HPDE6-E6E7 (cell line): ENCODE measurements around the gene RAP1GAP2.
"Not testable (repeated sequence)": the region's sequence is repeated elsewhere in the genome, so short reads cannot be mapped to it uniquely, and the experiment has no call there.

Source experiments
- DNase-seq: peaks from one replicate; pipeline ENCODE4 v3.0.0; 2011; ENCODE audit warnings: missing footprints; ENCODE audit errors: extremely low spot score

The RAP1GAP2 gene

DNA sequence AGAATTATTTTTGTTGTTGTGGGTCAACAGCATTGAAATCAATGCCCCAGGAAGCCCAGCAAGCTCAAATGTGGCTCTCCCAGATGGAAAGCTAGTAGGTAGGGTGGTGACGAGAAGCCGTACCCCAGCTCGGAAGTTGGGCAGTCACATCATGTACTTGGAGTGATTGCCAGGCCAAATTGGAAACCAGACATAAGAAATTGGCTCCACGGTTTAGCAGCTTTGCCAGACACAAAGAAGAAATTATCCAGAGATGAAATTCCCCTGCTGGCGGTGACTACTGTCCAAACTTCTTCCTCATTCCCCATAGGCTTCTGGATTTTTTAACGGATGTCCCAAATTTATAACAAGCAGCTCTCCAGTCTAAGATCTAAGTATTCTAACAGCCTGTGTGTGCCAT, 171.3 kb downstream of the RAP1GAP2 start:
- DNase-seq: no peak

DNA sequence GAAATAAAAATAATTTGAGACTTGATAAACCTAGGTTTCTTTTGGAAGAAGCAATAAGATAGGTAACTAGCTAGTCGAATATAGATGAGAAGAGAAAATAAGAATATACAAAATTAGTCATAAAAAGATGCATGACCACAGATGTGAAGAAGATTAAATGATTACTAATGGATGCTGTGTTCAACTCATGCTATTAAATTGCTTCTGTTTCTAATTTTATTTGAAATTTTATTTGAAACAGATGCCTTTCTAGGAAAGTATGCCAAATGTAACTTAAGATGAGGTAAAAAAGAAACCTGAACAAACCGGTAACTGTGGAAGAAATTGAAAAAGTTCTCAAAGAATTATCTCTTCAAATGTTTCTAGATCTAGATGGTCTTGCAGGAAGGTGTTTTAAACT, 175.6 kb downstream of the RAP1GAP2 start:
- DNase-seq: no peak

DNA sequence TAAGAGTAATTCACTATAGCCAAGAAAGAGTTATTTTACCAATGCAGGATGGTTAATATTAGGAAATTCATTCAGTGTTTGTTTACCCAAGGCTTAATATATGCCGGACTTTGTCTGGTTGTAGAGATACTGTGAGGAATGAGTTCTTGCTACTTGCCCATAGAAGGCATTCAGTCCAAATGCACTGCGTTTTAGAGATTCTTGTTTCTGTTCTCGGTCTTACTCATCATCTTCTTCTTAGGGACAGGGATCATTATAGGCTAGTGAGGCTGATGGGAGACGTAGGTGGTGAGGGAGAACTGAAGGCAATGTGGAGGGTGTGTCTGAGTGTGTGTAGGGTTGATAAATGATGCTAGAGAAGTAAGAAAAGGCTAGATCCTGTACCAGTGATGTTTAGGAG, 176.5 kb downstream of the RAP1GAP2 start:
- DNase-seq: no peak

DNA sequence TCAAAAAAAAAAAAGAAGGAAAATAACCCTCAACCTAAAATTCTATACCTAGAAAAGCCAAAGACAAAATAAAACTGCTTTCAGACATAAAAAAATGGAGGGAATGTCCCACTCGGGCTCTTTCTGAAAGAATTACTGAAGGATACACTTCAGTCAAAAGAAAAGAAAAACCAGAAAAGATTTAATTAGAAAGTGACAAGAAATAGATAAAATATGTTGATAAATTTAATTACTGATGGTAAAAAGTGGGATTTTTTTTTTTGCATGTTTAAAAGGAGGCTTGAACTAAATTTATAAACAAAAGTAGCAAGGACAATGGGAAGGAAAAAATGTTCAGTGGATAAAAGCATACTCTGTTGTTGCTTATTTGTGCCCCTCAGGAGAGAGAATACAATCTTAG, 178.1 kb downstream of the RAP1GAP2 start:
- DNase-seq: no peak

DNA sequence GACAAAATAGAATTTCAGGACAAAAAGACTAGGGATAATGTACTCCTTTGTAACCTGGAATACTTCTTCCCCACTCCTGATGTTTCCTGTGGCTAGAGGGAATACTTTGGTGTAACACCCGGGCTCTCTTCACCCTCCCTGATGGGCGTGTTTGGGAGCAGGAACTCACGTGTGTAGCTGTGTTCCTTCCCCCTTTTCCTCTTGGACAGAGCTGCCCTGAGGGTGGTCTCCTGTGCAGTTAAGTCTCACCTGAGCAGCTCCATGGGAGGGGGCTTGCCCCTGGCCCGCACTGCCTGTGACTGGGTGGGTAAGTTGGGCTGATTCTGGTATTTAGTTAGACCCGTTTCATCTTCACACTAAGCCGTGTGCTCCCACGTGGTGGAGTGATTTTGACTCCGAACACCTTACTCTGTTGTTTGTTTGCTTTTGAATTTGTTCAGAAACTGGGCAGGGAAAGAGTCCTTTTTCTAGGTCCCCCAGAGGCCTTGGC, 179.3 kb downstream of the RAP1GAP2 start:
- DNase-seq: peak; percentile 53

DNA sequence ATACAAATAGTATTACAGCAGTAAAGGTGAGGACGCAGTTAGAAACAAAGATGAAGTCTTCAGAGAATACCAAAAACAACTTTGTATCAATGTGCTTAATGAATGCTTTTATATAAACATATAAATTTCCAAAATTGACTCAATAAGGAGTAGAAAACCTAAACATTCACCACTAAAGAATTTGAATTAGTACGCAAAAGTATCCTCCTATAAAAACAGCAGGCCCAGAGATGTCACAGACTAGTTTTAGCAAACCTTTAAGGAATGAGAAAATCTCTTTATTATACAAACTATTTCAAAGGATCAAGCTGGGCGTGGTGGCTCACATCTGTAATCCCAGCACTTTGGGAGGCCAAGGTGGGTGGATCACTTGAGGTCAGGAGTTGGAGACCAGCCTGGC, 180.9 kb downstream of the RAP1GAP2 start:
- no peak for DNase-seq

DNA sequence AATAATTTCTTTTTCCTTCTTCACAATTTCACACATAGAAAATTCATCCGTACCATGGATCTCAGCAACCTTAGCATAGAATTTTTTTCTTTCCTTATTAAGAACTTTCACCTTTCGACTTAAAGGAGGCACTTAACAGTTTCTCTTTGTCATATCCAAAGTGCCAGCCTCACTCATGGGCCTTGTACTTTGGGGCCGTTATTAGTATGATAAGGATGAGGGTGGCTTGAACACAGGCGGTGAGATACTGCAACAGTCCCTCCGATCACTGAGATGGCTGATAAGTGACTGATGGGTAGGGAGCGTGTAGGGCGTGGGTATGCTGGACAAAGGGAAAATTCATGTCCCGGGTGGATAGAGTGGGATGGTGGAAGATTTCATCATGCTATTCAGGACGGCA, 181.9 kb downstream of the RAP1GAP2 start:
- no peak for DNase-seq

DNA sequence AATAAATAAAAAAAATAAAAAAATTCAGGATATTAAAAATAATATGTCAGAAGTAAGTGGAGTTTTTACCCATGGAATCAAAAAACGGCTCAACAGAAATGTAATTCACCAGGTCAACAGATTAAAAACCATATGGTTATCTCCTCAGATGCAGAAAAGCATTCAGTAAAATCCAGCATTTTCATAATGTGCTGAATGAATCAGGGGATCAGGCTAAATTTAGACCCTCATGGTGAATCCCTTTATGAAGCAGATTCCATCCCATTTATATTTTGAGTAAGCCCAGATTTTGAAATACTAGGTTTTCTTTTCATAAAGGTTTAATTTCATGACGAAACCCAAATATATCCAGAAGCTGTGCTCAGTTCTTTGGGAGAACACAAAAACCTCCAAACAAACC, 182.8 kb downstream of the RAP1GAP2 start:
- DNase-seq: no peak

DNA sequence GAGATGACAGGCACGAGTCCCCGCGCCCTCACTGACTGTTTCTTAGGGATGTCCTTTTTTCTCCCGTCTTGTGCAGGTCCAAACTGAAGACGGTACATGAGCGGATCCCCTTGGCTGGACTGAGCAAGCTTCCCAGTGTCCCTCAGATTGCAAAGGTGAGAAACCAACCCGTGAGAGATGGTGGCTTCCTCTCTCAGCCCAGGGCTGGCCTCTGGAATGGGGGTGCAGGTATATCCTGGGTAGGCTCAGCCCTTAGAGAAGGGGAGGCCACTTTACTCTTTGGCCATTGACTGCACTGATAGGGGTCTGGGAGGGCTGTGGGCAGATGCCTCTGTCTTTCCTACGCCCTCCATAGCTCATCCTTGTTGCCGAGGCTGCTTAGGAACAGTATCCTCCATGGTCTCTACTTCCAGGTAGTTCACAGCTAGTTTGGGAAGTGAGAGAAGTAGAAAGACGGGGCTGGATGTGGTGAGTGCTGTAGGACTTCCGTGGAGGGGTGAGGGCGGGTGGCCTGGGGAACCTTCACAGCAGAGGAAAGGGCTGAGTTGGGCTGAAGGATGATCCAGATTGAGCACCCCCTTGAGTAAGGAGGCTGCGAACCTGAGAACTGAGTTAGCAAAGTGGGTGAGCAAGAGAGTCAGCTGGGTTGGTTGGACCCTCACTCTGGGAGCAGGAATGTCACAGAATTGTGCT, 184.1 kb downstream of the RAP1GAP2 start:
- no peak for DNase-seq

DNA sequence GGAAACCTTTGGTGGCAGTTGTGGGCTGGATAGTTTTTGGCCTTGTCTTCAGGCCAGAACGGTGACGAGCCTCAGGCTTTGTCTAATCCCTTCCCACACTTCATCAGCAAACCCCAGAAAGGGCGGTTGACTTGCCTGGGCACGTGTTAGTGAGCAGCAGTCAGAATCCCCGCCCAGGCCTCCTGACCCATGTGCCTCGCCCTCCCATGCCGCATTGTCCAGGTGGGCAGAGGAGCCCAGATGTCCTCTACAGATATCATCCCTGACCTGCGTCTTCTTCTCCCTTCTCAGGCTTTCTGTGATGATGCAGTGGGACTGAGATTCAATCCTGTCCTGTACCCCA, 184.6 kb downstream of the RAP1GAP2 start:
- DNase-seq: no peak

DNA sequence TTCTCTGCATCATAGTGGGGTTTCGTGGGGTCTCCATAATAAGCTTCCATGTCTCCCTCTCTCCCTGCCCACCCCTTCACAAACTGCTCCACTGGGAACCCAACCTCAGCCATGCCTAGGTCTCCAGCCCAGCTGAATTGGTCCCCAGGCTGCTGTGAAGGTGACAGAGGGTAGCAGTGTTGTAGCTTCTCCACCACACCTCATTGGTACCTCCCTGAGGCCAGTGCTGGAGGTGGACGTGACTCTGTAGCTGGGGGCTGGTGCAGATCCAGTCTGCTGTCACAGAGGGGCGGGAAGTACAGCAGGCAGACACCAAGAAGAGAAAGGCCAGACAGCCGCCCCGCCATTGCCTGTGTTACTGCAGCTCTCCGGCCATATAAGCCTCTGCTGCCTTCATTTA, 185.1 kb downstream of the RAP1GAP2 start:
- no peak for DNase-seq

DNA sequence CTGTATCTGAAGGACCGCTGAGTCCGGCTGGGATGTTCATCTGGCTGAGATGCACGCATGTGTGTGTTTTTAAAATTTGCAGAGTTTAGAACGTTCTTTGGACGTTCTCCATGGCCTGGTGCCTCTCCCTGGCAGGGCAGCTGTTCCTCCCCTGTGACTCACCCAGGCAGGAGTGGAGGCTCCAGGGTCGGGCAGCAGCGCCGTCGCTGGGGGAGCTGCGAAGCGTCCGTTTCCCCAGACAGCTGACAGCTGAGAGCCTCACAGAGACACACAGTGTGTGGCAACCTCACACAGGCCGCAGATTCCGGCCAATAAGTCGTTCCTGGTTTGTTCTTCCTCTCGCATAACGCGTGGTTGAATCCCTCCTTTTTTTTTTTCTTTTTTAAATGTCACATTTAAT, 186.6 kb downstream of the RAP1GAP2 start:
- DNase-seq: peak; percentile 60

DNA sequence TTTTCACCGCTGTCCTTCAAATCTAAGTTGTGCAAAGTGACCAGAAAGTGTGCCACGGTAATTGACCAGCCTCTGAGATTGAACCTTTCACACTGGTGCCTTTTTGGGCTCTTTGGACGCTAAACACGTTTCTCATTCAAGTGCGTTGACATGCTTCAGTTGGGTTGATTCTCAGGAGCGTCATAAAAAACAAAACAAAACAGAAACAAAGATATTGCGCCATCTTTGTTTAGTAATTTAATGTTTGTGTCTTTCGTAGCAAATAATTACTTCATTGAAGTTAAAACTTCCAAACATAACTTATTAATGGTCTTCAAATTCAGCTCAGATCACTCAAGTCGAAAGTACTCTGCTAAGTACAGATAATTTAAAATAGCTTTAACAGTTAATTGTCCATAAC, 187.0 kb downstream of the RAP1GAP2 start:
- no peak for DNase-seq

DNA sequence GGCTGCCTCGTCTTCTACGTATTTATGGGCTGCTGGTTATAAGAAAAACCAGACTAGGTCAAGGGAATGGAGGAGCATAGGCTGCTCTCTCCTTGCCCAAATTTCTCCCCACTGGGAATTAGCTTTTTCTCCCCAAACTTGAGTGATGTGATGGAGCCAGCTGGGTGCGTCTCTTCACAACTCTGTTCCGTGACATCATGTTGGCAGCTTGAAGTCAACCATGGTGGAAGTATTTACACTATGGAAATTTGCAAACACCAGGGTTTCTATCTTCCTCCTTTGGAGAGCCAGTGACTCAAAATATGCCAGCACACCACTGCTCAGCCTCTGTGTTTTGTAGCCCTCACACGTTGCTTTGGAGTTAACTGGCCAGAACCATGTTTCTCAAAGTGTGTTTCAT, 189.1 kb downstream of the RAP1GAP2 start:
- DNase-seq: no peak

DNA sequence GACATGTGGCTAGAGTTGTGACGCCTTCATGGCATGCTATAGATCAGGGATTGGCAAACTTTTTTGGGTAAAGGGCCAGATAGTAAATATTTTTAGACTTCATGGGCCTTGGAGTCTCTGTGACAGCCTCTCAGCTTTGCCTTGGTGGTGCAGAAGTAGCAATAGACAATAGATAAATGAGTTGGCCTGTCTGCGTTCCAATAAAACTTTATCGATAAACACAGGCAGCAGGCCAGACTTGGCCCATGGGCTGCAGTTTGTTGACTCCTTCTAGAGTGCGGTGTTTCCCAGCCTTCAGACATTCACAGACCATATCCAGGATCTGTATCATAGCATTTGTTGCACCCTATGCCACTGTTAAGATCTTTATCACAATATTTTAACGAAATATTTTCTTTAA, 190.7 kb downstream of the RAP1GAP2 start:
- no peak for DNase-seq

DNA sequence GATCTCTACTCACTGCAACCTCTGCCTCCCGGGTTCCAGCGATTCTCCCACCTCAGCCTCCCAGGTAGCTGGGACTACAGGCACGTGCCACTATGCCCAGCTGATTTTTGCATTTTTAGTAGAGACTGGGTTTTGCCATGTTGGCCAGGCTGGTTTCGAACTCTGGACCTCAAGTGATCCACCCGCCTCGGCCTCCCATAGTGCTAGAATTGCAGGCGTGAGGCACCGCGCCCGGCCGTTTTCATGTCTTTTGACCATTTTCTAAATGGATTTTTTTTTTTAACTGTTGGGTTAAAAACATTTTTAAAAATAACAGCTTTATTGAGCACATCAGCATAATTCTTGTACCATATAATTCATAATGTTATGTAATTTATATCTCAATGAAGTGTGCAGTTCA, 193.2 kb downstream of the RAP1GAP2 start:
- not testable (repeated sequence) for DNase-seq

DNA sequence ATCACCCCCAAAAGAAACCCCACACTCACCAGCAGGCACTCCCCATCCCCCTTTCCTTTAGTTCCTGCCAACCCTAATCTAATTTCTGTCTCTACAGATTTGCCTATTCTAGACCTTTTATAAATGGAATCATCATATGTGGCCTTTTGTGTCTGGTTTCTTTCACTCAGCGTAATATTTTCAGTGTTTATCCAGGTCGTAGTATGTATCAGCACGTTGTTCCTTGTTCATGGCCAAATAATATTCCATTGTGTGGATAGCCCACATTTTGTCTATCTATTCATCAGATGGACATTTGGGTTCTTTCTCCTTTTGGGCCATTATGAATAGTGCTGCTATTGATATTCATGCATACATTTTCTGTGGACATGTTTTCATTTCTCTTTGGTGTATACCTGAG, 193.6 kb downstream of the RAP1GAP2 start:
- no peak for DNase-seq

DNA sequence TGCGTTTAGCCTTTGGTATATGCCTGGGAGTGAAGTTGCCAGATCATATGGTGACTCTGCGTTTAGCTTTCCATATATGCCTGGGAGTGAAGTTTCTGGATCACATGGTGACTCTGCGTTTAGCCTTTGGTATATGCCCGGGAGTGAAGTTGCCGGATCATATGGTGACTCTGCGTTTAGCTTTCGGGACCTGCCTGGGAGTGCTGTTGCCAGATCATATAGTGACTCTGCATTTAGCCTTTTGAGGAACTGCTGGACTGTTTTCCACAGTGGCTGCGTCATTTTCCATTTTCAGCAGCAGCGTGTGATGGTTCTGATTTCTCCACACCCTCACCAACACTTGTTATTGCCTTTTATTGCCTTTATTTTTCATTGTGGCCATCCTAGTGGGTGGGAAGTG, 194.2 kb downstream of the RAP1GAP2 start:
- DNase-seq: no peak

DNA sequence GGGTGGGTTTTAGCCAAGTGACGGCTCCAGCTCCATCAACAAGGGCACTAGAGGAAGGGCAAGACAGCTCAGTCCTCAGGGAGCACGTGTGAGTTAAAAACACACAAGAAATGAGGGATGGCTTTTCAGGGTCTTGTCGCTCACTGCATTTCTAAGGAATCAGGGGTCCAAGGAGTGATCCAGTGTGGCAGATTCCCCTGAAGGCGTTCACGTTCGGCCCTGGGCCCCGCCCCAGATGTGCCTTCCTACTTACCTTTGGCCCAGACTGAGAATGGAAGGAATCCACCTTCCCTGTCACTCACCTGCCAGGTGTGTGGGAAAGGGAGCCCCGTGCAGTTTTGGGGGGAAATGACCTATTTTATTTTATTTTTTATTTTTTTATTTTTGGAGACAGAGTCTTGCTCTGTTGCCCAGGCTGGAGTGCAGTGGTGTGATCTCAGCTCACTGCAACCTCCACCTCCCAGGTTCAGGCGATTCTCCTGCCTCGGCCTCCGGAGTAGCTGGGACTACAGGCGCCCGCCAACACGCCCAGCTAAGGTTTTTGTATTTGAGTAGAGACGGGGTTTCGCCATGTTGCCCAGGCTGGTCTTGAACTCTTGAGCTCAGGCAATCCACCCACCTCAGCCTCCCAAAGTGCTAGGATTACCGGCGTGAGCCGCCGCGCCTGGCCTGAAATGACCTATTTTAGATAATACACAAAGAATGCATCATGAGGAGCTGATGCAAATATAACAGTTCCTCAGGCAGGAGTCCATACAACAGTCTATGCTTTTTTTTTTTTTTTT, 195.3 kb downstream of the RAP1GAP2 start:
- not testable (repeated sequence) for DNase-seq

DNA sequence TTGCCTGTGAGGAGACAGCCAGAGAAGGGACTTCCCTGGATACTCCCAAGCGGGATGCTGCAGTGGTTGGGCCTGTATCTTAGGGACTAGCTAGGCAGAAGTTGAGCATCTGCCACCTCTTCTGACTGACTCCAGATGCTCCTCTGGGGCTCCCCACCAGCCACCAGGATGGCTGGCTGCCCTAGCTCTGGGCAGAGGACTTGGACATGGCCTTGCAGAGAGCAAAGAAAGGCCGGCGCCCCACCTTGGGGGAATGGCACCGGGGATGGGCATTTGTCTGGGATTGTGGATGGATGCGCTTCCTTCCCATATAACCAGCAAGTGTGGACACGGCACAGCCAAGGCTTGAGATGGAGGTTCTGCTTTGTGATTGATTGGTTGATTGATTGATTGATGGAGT, 198.2 kb downstream of the RAP1GAP2 start:
- no peak for DNase-seq

DNA sequence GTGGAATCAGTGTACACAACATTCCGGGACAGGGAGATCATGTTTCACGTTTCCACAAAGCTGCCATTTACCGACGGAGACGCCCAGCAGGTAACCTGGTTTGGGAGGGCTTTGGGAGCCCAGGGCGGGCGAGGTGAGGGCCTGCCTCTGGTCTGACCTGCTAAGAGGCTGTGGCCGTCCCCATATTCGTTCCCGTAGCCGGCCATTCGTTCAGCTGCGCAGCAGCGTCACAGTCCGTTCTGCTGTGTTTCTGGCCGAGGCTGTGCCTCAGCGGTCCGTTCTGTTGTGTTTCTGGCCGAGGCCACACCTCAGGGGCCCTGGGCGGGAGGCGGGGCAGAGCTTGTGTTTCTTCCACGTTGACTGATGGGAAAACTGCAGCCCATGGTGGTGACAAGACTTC, 199.1 kb downstream of the RAP1GAP2 start:
- no peak for DNase-seq

DNA sequence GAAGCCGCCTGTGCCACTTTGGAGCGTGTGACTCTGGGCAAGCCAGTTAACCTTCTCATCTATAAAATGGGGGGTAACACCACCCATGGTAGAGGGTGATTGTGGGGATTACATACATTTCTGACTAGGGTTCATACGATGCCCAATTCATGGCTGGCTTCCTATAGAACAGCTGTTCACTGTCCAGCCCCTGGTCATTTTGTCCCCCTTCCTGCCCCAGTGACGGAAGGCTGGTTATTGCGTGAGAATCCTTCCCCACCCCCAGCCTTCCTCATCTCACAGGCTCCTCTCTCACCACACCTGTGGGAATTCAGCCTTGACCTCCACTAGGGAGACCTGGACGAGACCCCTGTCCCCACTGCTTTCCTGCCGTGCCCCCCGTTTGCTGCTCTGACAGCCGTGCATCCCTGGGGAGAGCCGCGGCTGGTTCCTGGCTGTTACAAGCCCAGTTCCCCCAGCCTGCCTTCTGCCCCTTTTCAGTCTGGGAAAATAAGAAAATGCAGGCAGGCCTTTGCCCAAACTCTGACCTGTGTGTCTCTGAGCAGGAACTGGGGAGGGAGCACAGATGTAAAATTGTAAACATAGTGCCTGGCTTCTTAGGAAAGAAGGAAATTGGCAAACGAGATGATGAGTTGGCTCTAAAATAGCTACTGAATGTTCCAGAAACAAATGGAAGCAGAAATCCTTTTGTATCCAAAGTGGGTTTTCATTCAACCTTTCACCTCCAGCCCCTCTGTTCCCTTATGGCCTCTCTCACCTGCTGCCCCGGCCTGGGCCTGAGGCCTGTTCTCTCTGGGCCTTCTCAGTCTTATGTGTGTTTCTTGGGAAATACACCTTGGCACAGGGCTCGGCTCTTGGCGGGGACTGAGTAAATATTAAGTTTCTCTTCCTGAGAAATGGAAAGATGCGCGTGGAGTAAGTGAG, 199.9 kb downstream of the RAP1GAP2 start:
- DNase-seq: no peak
